HG03521 (cell line): ENCODE results near the gene UBE2U.
"Not testable (repeated sequence)": the region's sequence is repeated elsewhere in the genome, so short reads cannot be mapped to it uniquely, and the experiment has no call there.

Source experiments
- ATAC-seq: cut with Tn5 transposase; IDR thresholded peaks from one replicate; pipeline ENCODE4 v1.9.1; 2021; ENCODE audit warnings: mild to moderate bottlenecking, moderate library complexity; ENCODE audit not compliant: unreplicated experiment

Gene UBE2U

DNA sequence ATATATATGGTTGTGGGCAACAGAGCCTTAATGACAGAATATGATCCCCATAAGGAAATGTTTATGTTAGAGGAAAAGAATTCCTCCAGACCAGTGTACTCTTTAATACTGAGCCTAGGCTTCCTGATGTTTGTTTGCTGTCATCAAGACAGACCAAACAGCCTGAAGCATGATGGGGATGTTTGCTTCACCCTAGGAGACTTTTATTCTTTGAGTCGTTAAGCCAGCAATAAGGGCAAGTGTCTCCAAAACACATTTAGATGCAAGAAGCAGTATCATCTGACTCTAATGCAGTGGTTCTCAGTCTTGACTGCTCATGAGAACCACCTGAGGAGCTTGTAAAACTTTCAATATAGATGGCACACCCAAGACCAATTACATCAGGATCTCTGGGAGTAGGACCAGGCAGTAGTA is 33.1 kb downstream of the UBE2U start:
- no peak for ATAC-seq

DNA sequence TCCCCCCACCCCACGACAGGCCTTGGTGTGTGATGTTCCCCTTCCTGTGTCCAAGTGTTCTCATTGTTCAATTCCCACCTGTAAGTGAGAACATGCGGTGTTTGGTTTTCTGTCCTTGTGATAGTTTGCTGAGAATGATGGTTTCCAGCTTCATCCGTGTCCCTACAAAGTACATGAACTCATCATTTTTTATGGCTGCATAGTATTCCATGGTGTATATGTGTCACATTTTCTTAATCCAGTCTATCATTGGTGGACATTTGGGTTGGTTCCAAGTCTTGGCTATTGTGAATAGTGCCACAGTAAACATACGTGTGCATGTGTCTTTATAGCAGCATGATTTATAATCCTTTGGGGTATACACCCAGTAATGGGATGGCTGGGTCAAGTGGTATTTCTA is 36.1 kb downstream of the UBE2U start:
- not testable (repeated sequence) for ATAC-seq

DNA sequence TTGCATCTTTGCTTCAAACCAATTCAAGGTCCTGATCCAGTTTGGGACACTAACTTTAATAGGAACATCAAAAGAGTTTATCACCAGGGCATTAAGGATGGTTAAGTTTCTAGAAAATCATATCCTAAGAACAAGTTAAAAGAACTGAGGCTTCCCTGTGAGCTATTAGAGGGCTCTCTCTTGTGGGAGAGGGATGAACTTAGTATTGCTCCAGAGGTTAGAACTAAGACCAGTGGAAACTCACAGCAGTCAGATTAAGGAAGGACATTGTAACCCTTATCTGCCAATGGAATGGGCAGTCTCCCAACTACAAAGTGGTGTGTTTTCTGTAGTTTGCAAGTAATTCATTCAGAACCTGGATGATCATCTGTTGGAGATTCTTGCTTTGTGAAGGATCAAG is 36.8 kb downstream of the UBE2U start:
- no peak for ATAC-seq

DNA sequence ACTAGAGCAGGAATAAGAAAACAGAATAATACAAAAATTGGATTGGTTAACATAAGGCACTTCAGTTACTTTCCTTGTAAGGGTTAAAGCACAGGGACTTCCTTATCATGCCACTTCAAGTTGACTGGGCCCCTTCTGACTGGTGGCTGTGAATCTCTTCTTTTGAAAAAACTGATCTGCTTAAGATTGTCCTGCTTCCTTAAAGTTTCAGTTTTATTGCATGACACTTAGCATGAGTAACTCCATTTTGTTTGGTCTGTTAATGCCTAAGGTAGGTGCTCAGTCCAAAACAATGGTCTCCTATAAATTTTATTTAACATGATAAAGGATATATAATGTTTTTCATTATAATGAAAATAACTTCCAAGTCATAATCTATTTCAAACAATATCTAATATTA is 37.6 kb downstream of the UBE2U start:
- no peak for ATAC-seq

DNA sequence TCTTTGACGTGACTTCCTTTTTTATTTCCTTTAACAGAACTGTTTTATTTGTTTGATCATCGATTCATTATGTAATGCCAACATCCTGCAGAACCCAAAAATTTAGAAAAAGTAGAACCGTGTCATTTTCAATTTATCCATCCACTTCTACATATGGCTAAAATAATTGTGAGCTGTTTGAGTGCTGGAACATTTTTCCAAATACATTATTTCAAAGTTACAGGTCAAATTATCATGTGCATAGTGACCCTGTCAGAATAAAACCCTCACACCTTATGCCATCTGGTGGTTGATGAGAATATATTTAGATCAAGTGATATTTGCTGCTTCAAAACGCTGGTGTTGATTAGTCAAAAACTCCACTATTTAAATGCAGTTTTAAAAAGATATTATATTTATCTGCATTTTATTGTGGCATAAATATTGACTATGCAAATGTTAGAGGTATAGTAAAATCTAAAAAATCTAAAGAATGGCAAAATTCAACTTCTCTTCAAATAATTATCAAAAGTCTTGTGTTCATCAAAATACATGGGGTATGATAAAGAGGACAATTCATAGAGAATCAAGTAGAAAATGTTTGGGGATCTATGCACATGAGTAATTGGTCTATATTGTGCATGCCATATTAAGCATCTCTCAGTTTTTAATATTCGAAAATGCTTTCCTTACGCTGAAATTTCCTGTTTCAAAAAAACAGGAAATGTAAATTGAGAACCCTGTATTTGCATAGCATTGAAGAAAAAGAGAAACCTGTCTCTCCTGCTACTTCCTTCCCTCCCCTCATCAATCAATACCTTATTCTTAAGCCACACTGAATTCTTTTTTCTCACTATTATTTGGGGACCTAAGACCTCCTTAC is 39.7 kb downstream of the UBE2U start:
- no peak for ATAC-seq

DNA sequence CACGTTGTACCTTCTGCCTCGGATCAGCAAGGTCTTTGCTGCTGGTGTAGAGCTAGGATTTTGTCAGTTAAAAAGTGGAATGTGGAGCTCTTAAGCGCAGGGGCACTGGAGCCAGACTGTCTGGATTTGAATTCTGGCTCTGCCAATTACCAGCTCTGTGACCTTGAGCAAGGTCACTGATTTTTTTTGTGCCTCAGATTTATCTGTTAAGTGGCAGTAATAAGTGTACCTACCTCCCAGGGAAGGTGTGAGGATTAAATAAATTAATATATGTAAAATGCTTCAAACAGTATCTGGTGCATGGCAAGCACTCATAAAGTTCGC is 40.3 kb downstream of the UBE2U start:
- ATAC-seq = no peak

DNA sequence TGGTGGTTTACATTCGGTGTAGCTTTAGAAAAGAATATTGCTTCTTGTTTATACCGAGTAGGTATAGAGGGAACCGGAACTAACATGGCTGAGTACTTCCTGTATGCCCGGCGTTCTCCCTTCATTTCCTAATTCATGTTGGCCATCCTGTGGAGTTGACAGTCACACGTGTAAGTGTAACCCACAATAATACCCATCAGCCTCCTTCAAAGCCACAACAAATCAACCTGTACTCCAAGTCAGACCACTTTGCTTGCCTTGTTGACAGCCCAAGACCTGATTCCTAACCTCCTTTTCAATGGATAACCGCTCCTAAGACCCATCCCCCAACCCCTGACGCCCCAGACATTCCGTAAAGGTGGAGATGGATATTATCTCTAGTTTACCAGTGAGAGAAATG is 42.1 kb downstream of the UBE2U start:
- no peak for ATAC-seq

DNA sequence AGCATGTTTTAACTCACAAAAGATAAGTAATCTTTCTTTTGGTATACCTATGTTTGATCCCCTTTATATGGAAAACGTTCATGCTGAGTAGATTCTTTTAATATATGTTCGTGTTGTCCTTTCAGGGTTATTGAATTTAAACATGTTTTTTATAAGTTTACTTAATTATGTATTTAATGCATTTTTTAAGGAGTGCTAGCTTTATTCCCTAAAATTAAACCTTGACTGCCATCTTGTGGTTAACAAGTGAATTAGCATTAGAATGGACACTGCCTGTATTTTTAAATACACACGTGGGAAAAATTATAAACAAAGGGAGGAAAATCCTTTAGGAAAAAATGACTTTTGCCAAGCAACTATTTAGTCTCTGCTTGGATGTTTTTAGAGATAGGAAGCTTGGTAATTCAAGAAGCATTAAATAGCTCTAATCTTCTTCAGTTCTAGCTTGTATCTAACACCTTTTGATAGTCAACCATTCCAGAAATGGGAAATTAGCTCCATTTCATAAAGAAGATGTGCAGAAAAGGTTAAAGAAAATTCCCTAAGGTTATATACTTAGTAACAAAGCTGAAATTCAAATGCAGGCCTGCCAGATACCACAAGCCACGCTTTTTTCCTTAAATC is 43.0 kb downstream of the UBE2U start:
- no peak for ATAC-seq

DNA sequence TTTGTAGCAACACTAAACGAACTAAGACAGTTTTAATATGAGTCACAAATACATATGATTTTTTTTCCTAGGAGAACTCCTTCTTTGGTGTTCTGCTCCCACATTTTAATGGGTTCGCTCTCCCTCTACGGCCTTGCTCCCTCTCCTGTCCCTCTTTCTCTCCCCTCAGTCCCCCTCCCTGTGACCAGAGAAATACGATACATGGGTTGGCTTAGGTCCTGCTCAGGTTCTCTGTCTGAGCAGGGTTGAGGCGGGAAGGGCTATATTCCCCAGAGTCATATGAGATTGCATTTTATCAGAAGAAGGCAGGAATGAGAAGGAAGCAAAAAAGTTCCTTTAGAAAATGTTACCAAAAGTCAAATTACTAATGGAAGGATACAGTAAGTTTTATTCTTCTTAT is 44.6 kb downstream of the UBE2U start:
- ATAC-seq = no peak

DNA sequence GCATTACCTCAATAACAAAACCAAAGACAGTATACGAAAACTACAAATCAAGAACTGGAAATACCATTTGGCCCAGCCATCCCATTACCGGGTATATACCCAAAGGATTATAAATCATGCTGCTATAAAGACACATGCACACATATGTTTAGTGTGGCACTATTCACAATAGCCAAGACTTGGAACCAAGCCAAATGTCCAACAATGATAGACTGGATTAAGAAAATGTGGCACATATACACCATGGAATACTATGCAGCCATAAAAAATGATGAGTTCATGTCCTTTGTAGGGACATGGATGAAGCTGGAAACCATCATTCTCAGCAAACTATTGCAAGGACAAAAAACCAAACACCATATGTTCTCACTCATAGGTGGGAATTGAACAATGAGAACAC is 47.0 kb downstream of the UBE2U start:
- ATAC-seq = not testable (repeated sequence)

DNA sequence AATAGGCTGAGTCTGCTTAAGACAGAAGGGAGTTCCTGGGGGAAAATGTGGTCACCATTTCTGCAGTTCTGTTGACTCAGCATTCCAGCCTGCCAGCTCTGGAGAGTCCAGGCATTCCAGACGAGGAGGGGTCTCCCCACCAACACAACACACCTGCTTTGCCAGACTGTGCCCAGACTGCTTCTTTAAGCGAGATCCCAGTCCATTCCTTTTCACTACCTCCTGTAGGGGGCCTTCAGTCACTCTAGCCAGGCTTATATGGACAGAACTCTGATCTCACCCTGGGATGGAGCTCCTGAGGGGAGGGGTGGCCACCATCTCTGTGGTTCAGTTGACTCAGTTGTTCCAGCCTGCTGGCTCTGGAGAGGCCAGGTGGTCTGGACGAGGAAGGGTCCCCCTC is 48.5 kb downstream of the UBE2U start:
- ATAC-seq = no peak

DNA sequence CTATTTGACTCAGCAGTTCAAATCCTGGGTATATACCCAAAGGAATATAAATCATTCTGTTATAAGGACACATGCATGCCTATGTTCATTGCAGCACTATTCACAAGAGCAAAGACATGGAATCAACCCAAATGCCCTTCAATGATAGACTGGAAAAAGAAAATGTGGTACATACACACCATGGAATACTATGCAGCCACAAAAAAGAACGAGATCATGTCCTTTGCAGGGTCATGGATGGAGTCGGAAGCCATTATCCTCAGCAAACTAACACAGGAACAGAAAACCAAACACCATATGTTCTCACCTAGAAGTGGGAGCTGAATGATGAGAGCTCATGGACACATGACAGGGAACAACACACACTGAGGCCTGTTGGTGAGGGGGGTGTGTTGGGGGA is 53.8 kb downstream of the UBE2U start:
- ATAC-seq = not testable (repeated sequence)

DNA sequence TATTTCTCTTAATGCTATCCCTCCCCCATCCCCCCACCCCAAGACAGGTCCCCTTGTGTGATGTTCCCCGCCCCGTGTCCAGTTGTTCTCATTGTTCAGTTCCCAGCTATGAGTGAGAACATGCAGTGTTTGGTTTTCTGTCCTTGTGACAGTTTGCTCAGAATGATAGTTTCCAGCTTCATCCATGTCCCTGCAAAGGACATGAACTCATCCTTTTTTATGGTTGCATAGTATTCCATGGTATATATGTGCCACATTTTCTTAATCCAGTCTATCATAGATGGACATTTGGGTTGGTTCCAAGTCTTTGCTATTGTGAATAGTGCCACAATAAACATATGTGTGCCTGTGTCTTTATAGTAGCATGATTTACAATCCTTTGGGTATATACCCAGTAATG is 55.0 kb downstream of the UBE2U start:
- not testable (repeated sequence) for ATAC-seq

DNA sequence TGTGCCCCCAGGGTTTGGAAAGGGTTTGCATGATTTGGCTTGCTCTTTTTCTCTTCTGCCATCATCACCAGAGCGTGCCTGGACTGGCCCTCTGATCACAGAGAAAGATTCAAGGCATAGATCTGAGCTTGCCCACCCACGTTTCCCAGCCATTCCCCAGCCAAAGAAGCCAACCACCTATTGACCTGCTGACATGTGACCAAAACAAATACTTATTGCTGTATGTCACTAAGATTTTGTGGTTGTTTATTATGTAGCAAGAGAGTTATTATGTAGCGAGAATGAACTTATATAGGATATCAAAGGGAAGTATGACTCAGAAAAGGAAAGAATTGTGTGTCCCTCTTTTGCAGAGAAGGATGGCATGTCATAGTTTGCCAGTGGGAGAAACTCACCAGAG is 59.9 kb downstream of the UBE2U start:
- ATAC-seq = no peak

DNA sequence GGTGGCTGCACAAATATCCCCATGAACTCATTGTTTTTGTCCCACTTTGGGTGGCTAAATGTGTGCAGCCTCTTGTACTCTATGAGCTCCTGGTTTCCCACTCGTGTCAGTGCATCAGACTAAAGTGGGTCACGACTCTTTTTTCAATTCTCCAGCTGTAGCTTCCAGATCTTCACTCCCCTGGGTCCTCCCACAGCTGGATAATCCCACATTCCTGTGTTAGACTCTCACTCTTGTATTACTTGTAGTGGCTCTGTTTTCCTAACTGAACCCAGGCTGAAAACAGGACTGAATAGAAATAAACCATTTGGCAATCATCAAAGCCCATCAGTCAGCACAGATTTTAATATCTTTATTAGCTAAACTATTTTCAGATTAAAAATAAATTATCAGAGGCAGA is 60.4 kb downstream of the UBE2U start:
- ATAC-seq = no peak

DNA sequence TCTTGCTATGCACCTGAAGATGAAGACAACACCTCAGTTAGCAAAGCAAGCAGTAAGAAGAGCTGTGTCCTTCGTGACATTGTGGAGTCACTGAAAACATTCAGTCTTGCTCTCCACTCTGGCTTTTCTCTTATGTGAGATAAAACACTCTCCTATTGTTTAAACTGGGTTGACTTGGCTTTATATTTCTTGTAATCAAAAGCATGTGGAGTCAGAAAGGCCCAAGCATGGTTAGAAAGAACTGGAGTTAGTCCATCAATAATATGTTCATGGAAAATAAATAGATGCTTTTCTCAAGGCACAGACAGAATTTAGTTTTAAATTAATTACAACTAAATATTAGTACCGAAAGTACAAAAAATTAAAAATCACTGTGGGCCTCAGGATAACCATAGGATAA is 61.7 kb downstream of the UBE2U start:
- ATAC-seq = no peak

DNA sequence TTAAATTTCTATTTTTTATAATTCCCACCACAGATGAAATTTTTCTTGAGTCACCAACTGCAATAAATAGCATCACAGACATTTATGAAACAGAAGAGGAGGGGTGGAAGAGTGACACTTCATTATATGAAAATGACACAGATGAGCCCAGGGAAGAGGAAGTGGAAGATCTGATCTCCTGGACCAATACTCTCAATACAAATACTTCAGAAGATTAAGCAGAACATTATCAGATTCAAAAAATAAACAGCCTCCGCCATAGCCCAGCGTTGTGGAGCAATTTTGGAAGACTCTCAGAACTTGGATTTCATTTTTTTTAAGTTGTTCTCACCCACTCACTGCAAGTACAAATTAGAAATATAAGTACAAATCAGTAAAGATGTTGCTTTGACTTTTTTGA is 63.6 kb downstream of the UBE2U start:
- ATAC-seq = no peak

DNA sequence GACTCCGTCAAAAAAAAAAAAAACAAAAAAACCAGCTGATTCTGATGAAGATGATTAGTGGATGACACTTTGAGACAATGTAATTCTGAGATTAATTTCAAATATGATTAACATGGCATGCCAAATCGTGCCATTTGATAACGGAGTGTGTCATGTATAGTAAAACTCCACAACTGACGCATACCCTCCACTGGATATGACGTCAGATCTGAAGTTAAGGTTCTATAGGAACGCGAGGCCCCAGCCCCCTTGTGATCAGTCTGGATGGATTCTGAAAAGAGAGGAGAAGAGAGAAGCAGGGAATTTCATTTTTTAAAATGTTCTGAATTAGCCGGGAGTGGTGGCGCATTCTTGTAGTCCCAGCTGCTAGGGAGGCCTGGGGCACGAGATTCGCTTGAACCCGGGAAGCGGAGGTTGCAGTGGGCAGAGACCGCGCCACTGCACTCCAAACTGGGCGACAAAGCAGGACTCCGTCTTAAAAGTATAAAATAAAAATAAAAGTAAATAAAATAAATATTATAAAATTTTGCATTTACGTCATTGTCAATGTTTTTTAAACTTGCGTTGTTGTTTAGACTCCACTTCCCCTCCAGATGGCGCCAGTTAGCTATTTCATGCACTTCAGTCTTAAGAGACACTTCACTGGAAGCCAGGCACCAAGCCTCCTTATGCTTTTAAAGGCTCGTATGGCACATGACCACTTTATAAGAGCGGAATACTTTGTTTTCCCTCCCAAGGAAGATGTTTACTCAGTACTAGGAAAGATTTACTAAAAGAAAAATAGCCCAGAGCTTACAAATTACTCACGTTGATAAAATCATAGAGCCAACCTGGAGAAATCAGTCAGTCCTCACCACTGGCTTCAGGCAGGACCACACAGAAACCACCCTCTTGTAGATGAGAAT is 65.5 kb downstream of the UBE2U start:
- ATAC-seq = peak; percentile 74

DNA sequence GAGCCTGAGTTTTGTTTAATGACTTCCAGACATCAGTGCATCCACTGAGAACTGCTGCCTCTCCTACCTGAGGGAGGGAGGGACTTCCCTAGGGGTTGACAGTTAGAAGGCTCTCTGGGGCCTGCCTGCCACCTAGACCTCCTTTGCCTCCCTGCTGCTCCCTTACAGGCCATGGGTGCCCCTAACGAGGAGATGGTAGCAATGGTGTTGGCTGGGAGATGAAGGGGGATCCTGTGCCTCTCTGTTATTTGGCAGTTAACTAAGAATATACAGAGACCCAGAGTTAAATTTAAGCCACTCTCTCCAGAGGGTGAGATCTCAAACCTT is 66.1 kb downstream of the UBE2U start:
- peak; percentile 15 for ATAC-seq

DNA sequence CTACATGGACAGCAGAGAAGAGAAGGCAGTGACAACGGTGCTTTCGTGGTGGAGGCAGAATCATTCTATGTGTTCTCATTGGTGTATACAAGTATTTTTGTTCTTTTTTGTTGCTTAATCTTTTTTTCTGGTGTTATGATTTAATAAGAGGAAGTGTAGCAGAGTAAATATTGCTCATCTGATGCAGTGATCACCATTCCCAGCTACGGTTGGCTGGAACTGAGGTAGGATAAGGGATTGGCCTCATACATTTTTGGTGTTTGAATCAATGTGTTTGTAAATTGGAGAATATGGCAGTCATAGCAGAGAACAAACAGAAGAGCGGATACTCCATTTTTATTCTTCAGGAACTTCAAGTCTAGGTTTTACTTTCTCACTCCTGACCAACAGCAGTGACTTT is 76.6 kb downstream of the UBE2U start:
- no peak for ATAC-seq

DNA sequence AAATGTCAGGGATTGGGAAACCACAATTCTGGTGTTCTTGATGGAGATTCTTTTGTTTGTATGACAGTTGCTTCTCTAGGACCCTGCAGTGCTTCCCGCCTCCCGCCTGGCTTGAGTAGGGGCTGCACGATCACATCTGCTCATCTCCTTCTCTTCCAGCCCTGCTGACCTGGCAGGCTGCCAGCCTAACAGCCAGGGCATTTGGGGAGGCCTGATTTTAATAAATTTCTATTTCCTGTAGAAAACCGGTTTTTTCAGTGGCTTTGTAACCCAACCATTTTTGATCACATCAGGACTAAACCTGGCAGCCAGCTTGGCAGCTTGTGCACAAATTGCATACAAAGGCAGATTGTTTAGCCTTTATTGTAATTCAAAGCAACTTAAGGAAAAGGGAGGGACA is 78.9 kb downstream of the UBE2U start:
- ATAC-seq = no peak

DNA sequence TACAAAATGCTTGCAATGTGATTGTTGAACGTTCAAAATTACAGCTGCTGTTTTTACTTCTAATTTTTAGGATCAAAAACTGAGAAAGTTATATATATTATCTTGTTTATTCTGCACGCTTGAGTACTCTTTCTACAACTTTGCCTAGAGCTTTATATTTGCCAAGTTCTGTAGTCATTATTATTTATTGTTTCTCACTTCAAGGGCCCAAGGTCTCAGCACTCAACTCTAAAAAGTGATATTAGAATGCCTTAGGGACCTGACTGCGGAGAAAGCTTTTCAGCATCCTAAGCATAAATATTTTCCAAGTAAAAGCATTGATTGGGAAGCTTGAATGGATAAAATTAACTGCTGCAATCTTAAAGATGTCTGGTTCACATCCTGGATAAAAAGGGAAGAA is 83.6 kb downstream of the UBE2U start:
- ATAC-seq = no peak
